Measurements from ENCODE around the gene ZYG11A. TPM values are rescaled to one million over a fixed set of nuclear protein-coding genes. Genes with fewer than 3 reads are reported as not detected.

The ZYG11A gene
- total and polyA plus RNA-seq, 2 of the 13 experiments (the other 11 are each of a cell fraction or from before 2014, with no cell fraction given) = not detected

DNA sequence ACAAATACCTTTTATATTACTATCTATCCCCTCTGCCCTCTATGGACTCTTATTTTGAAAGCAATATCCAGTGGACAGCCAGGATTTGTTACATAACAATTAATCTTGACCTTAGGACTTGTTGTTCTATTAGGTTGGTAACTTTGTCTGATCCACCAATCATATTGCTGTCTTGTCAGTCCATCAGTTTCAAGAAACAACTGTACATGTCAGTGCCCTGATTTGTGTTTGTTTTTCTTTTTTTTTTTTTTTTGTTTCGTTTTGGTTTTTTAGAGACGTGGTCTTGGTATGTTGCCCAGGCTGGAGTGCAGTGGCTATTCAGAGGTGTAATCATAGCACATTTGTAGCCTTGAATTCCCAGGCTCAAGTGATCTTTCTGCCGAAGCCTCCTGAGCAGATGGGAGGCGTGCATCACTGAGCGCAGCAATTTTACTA, 83.0 kb downstream of the ZYG11A start (continued):
- TF ChIP-seq ELF4 (CRISPR knock-in tag; IDR thresholded peaks at IDR 0.05; ENCODE audit: borderline replicate concordance) (no peak), ZNF546 (CRISPR knock-in tag; conservative IDR thresholded peaks at IDR 0.05) (no peak), HOXA3 (CRISPR knock-in tag; IDR thresholded peaks at IDR 0.05) (no peak), EP300 (IDR thresholded peaks at IDR 0.05; ENCODE audit: low read depth in 2 of 2, low read length in 2 of 2) (peak in 1 of 2 experiments; percentile 65; a peak in 1 of 4 replicates), EP300 (CRISPR knock-in tag; IDR thresholded peaks at IDR 0.05; ENCODE audit: borderline replicate concordance) (no peak), KDM5A (IDR thresholded peaks at IDR 0.05; ENCODE audit: borderline replicate concordance, low read length) (no peak), ZNF234 (CRISPR knock-in tag; conservative IDR thresholded peaks at IDR 0.05) (no peak), BORCS8-MEF2B (CRISPR knock-in tag; IDR thresholded peaks at IDR 0.05) (no peak), PRMT3 (CRISPR knock-in tag; IDR thresholded peaks at IDR 0.05; ENCODE audit: borderline replicate concordance, low read depth) (no peak), ZNF143 (CRISPR knock-in tag; IDR thresholded peaks at IDR 0.05) (no peak), ZNF224 (CRISPR knock-in tag; IDR thresholded peaks at IDR 0.05) (no peak), BCL6 (CRISPR knock-in tag; IDR thresholded peaks at IDR 0.05) (0 out of 2 replicates have a peak, but pooled peaks have one; percentile 45), ZNF30 (CRISPR knock-in tag; IDR thresholded peaks at IDR 0.05) (no peak), ZNF367 (CRISPR knock-in tag; IDR thresholded peaks at IDR 0.05; ENCODE audit: borderline replicate concordance) (no peak), JARID2 (CRISPR knock-in tag; IDR thresholded peaks at IDR 0.05; ENCODE audit: insufficient replicate concordance) (no peak), ARNT2 (CRISPR knock-in tag; IDR thresholded peaks at IDR 0.05; ENCODE audit: low read depth) (no peak), DNMT1 (CRISPR knock-in tag; IDR thresholded peaks at IDR 0.05) (no peak), SP1 (IDR thresholded peaks at IDR 0.05) (no peak), SP1 (CRISPR knock-in tag; IDR thresholded peaks at IDR 0.05) (no peak), ZNF713 (CRISPR knock-in tag; IDR thresholded peaks at IDR 0.05) (no peak), ZBTB3 (CRISPR knock-in tag; IDR thresholded peaks at IDR 0.05; ENCODE audit: borderline replicate concordance, low read depth) (no peak)
- TF ChIP-seq, protein P1, sequence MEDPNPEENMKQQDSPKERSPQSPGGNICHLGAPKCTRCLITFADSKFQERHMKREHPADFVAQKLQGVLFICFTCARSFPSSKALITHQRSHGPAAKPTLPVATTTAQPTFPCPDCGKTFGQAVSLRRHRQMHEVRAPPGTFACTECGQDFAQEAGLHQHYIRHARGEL (CRISPR knock-in tag; IDR thresholded peaks at IDR 0.05) = no peak
- TF ChIP-seq, protein P2, sequence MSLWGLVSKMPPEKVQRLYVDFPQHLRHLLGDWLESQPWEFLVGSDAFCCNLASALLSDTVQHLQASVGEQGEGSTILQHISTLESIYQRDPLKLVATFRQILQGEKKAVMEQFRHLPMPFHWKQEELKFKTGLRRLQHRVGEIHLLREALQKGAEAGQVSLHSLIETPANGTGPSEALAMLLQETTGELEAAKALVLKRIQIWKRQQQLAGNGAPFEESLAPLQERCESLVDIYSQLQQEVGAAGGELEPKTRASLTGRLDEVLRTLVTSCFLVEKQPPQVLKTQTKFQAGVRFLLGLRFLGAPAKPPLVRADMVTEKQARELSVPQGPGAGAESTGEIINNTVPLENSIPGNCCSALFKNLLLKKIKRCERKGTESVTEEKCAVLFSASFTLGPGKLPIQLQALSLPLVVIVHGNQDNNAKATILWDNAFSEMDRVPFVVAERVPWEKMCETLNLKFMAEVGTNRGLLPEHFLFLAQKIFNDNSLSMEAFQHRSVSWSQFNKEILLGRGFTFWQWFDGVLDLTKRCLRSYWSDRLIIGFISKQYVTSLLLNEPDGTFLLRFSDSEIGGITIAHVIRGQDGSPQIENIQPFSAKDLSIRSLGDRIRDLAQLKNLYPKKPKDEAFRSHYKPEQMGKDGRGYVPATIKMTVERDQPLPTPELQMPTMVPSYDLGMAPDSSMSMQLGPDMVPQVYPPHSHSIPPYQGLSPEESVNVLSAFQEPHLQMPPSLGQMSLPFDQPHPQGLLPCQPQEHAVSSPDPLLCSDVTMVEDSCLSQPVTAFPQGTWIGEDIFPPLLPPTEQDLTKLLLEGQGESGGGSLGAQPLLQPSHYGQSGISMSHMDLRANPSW (CRISPR knock-in tag; IDR thresholded peaks at IDR 0.05; ENCODE audit: borderline replicate concordance) = no peak
- TF ChIP-seq, protein P3, sequence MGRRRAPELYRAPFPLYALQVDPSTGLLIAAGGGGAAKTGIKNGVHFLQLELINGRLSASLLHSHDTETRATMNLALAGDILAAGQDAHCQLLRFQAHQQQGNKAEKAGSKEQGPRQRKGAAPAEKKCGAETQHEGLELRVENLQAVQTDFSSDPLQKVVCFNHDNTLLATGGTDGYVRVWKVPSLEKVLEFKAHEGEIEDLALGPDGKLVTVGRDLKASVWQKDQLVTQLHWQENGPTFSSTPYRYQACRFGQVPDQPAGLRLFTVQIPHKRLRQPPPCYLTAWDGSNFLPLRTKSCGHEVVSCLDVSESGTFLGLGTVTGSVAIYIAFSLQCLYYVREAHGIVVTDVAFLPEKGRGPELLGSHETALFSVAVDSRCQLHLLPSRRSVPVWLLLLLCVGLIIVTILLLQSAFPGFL (CRISPR knock-in tag; IDR thresholded peaks at IDR 0.05) = no peak
- TF ChIP-seq, protein P4, sequence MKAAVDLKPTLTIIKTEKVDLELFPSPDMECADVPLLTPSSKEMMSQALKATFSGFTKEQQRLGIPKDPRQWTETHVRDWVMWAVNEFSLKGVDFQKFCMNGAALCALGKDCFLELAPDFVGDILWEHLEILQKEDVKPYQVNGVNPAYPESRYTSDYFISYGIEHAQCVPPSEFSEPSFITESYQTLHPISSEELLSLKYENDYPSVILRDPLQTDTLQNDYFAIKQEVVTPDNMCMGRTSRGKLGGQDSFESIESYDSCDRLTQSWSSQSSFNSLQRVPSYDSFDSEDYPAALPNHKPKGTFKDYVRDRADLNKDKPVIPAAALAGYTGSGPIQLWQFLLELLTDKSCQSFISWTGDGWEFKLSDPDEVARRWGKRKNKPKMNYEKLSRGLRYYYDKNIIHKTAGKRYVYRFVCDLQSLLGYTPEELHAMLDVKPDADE (CRISPR knock-in tag; IDR thresholded peaks at IDR 0.05) = no peak

Measured in HepG2 (cell line).